GM19455 (cell line): Measurements from ENCODE around the gene FBXL16.

Experiments
- ATAC-seq: cut with Tn5 transposase; IDR thresholded peaks from one replicate; pipeline ENCODE4 v1.9.1; 2021; ENCODE audit not compliant: unreplicated experiment

Gene FBXL16

GRCh38 chr16:667113-667779, 38.4 kb downstream of the FBXL16 start:
- ATAC-seq: no peak

GRCh38 chr16:666572-666971, 39.0 kb downstream of the FBXL16 start:
- ATAC-seq: no peak

GRCh38 chr16:662597-662996, 43.0 kb downstream of the FBXL16 start:
- ATAC-seq: no peak

- no peak for ATAC-seq
These were observed 43.5 kb downstream of the FBXL16 start for GRCh38 chr16:662095-662494.

GRCh38 chr16:661184-661821, 44.3 kb downstream of the FBXL16 start:
- no peak for ATAC-seq

- ATAC-seq: no peak
These were observed 45.0 kb downstream of the FBXL16 start for GRCh38 chr16:660459-661183.

GRCh38 chr16:660132-660458, 45.5 kb downstream of the FBXL16 start:
- no peak for ATAC-seq

GRCh38 chr16:659618-660017, 46.0 kb downstream of the FBXL16 start:
- ATAC-seq: no peak

- ATAC-seq: no peak
These were observed 46.7 kb downstream of the FBXL16 start for GRCh38 chr16:658679-659571.

- no peak for ATAC-seq
These were observed 48.1 kb downstream of the FBXL16 start for GRCh38 chr16:657487-657886.

- ATAC-seq: no peak
These were observed 51.6 kb downstream of the FBXL16 start for GRCh38 chr16:654034-654433.

- no peak for ATAC-seq
These were observed 52.9 kb downstream of the FBXL16 start for GRCh38 chr16:652454-653305.

GRCh38 chr16:651844-652243, 53.8 kb downstream of the FBXL16 start:
- ATAC-seq: no peak

GRCh38 chr16:649631-650030, 56.0 kb downstream of the FBXL16 start:
- peak; percentile 6 for ATAC-seq

- ATAC-seq: peak; percentile 68
These were observed 56.6 kb downstream of the FBXL16 start, which contains the start of gene WDR90 for GRCh38 chr16:648781-649589. Gene WDR90 (plus strand): TSS chr16:649365. CDS start chr16:649417, 52 bp downstream.

GRCh38 chr16:648071-648780, 57.4 kb downstream of the FBXL16 start:
- no peak for ATAC-seq

- no peak for ATAC-seq
These were observed 58.3 kb downstream of the FBXL16 start for GRCh38 chr16:647173-647902.

- no peak for ATAC-seq
These were observed 58.9 kb downstream of the FBXL16 start for GRCh38 chr16:646679-647172.
